Measurements from ENCODE around the gene C2orf78. TPM values are rescaled to one million over a fixed set of nuclear protein-coding genes. Genes with fewer than 3 reads are reported as not detected.

C2orf78 gene
- total and polyA plus RNA-seq, 2 of the 4 experiments (the other 2 are of a cell fraction): 0.03 TPM; not detected in 1

GRCh38 chr2:73759285-73759764 lies 24.7 kb upstream of the C2orf78 start:
- no peak overlapping the region for H4K5ac ChIP-seq (ENCODE audit: low read depth, low read length)
- no peak overlapping the region for H2BK5ac ChIP-seq (ENCODE audit: low read depth, low read length, poor library complexity, severe bottlenecking)
- H3K4me1 ChIP-seq (ENCODE audit: control insufficient read depth, insufficient read depth, low read length): peaks cover 4% of the 10 kb centered on the region
- H3K56ac ChIP-seq (ENCODE audit: extremely low read depth, insufficient read depth, low read length): no peak overlapping the region
- no peak overlapping the region for H4K91ac ChIP-seq (ENCODE audit: insufficient read depth, low read depth, low read length)
- no peak overlapping the region for H3K27ac ChIP-seq (ENCODE audit: insufficient read depth, low read length)
- CTCF ChIA-PET: interaction anchor here (0.6 kb wide), 1 partner anchor 63 kb away, joined by 3 read pairs; no protein-coding TSS in a partner anchor
- H2BK120ac ChIP-seq (ENCODE audit: low read depth, low read length): no peak overlapping the region
- peaks cover 39% of the 10 kb centered on the region for H3K36me3 ChIP-seq (ENCODE audit: control insufficient read depth, insufficient read depth, low read length)
- H2BK20ac ChIP-seq (ENCODE audit: low read depth, low read length): no peak overlapping the region
- no peak overlapping the region for H3K4ac ChIP-seq (ENCODE audit: low read depth, low read length)
- ATAC-seq (ENCODE audit: low read depth): peak; percentile 40
- peaks cover 5% of the 10 kb centered on the region; the same call in 1 of the 2 replicates for H4K20me1 ChIP-seq (ENCODE audit: insufficient read depth, low read length)
- peaks cover 0 to 14% of the 10 kb centered on the region in 2 experiments; a peak in 2 of 4 replicates for H3K79me1 ChIP-seq (ENCODE audit: low read depth in 1 of 2, low read length in 2 of 2)
- no peak overlapping the region for H4K8ac ChIP-seq (ENCODE audit: low read depth in 2 of 2, low read length in 2 of 2)
- H3K9ac ChIP-seq (ENCODE audit: low read depth, low read length): no peak overlapping the region
- no peaks in the 10 kb centered on the region for H3K9me3 ChIP-seq (ENCODE audit: control insufficient read depth, insufficient read depth, low read length)
- H3K9me1 ChIP-seq (ENCODE audit: insufficient read depth, low read length): peaks cover 10% of the 10 kb centered on the region
- no peak overlapping the region for H2AFZ ChIP-seq (replicated peaks; ENCODE audit: low read length, poor library complexity)
- no peak overlapping the region for H3K4me3 ChIP-seq (ENCODE audit: insufficient read depth, low read depth, low read length)
- dilution Hi-C loops (cut with HindIII; ENCODE audit: low sequenced_read_pairs, unreplicated experiment): no loop called here
- no peak overlapping the region for H2AK9ac ChIP-seq (replicated peaks; ENCODE audit: low read depth, low read length, poor library complexity)
- POLR2A ChIA-PET (ENCODE audit: unreplicated experiment): no interaction called here
- intact Hi-C loops (cut with micrococcal nuclease): no loop called here
- H2AK5ac ChIP-seq (ENCODE audit: low read depth, low read length): peak overlapping the region; percentile 11; the same call in 1 of the 2 replicates
- no peaks in the 10 kb centered on the region for H3K27me3 ChIP-seq (ENCODE audit: control insufficient read depth, insufficient read depth, low read length)
- no TSS peak for BruUV-seq (replicated peaks)
- H3K23ac ChIP-seq (ENCODE audit: low read depth, low read length): no peak overlapping the region
- TF ChIP-seq CHD1 (IDR thresholded peaks at IDR 0.05; ENCODE audit: low read depth, low read length) (no peak), MAZ (IDR thresholded peaks at IDR 0.05; ENCODE audit: borderline replicate concordance, low read depth, low read length) (no peak), CTCF (conservative IDR thresholded peaks at IDR 0.05; ENCODE audit: low read depth, low read length) (no peak), MAFK (IDR thresholded peaks at IDR 0.05; ENCODE audit: low read depth, low read length) (no peak), RCOR1 (IDR thresholded peaks at IDR 0.05; ENCODE audit: insufficient replicate concordance, low read length) (no peak), BHLHE40 (IDR thresholded peaks at IDR 0.05; ENCODE audit: low read depth, low read length) (no peak), USF2 (IDR thresholded peaks at IDR 0.05; ENCODE audit: low read depth, low read length) (no peak), ELK1 (IDR thresholded peaks at IDR 0.05; ENCODE audit: borderline replicate concordance, low read depth, low read length) (no peak), POLR2A (IDR thresholded peaks at IDR 0.05; ENCODE audit: low read depth, low read length) (no peak), RFX5 (IDR thresholded peaks at IDR 0.05; ENCODE audit: low read depth, low read length) (no peak), CEBPB (IDR thresholded peaks at IDR 0.05; ENCODE audit: low read depth, low read length) (no peak), SMC3 (IDR thresholded peaks at IDR 0.05; ENCODE audit: low read depth, low read length) (no peak), MXI1 (IDR thresholded peaks at IDR 0.05; ENCODE audit: borderline replicate concordance, low read depth, low read length) (no peak), NFE2L2 (IDR thresholded peaks at IDR 0.05; ENCODE audit: low read depth, low read length) (no peak), RAD21 (IDR thresholded peaks at IDR 0.05; ENCODE audit: low read length) (no peak), FOS (IDR thresholded peaks at IDR 0.05; ENCODE audit: low read depth, low read length) (no peak)
- H2BK15ac ChIP-seq (ENCODE audit: low read depth, low read length): no peak overlapping the region
- H3K14ac ChIP-seq (replicated peaks; ENCODE audit: low read depth, low read length): no peak overlapping the region
- 67% methylated on average over 1 of the region's 3 CpGs; no CpG with 5 or more reads in 1 of the 2 experiments for WGBS, 2 experiments (ENCODE audit: extremely low coverage in 2 of 2, insufficient read length in 1 of 2)
- no peak overlapping the region for H3K18ac ChIP-seq (ENCODE audit: low read depth, low read length)
- no peak overlapping the region for H3K4me2 ChIP-seq (ENCODE audit: low read depth, low read length)
- DNase-seq: peak; percentile 58
- in situ Hi-C loops (cut with MboI; ENCODE audit: low sequenced_read_pairs): no loop called here

All from IMR-90 (cell line).